Measurements from ENCODE around the gene MYPN. TPM values are rescaled to one million over a fixed set of nuclear protein-coding genes. Genes with fewer than 3 reads are reported as not detected.

Gene MYPN
- total RNA-seq, 4 donors from 2014 or later: 0.16 TPM; not detected in 3

DNA sequence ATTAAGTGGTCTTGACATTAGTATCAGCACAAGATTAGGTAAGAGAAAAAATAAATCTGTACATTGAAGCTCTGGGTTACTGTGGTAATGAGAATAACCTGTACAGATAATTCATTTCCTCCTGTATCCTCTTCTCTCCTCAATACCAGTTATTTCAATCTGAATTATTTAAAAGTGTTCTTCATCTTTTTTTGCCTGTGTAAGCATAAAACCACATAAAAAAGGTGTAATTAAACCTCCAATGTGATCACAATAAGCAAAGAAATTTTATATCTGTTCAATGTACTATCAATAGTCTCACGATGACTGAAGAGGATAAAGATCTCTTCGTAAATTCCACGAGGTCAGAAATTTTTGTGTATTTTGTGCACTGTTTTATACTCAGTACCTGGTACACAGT is 1.2 kb upstream of the MYPN start:
- Histone ChIP-seq H3K4me3 (no peak overlapping the region), H3K4me1 (no peaks in the 10 kb centered on the region), H3K9me3 (no peaks in the 10 kb centered on the region), H3K27ac (no peak overlapping the region), H3K36me3 (no peaks in the 10 kb centered on the region), H3K27me3 (no peaks in the 10 kb centered on the region)
- no peak for DNase-seq (ENCODE audit: low spot score in 2 of 2)
- TF ChIP-seq POLR2AphosphoS5 (IDR thresholded peaks at IDR 0.05): no peak
- no peak for TF ChIP-seq POLR2A (IDR thresholded peaks at IDR 0.05)
- TF ChIP-seq EP300 (IDR thresholded peaks at IDR 0.05): no peak
- no peak for TF ChIP-seq CTCF (IDR thresholded peaks at IDR 0.05)
- WGBS: 86% methylated on average over 3 of the region's 3 CpGs

DNA sequence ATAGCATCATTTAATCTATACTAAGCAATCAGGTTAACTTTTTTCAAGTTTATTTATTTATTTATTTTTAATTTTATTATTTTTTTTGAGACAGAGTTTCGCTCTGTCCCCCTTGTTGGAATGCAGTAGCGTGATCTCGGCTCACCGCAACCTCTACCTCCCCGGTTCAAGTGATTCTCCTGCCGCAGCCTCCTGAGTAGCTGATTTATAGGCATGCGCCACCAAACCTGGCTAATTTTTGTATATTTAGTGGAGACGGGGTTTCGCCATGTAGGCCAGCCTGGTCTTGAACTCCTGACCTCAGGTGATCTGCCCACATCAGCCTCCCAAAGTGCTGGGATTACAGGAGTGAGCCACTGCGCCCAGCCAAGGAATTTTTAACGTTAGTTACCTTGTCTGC is 635 bp upstream of the MYPN start:
- Histone ChIP-seq H3K36me3 (no peaks in the 10 kb centered on the region), H3K9me3 (no peaks in the 10 kb centered on the region), H3K27ac (no peak overlapping the region), H3K4me3 (no peak overlapping the region), H3K4me1 (no peaks in the 10 kb centered on the region), H3K27me3 (no peaks in the 10 kb centered on the region)
- TF ChIP-seq EP300 (IDR thresholded peaks at IDR 0.05) (no peak), POLR2AphosphoS5 (IDR thresholded peaks at IDR 0.05) (no peak), POLR2A (IDR thresholded peaks at IDR 0.05) (no peak), CTCF (IDR thresholded peaks at IDR 0.05) (no peak)
- no peak for DNase-seq (ENCODE audit: low spot score in 2 of 2)
- 95% methylated on average over 11 of the region's 11 CpGs for WGBS

DNA sequence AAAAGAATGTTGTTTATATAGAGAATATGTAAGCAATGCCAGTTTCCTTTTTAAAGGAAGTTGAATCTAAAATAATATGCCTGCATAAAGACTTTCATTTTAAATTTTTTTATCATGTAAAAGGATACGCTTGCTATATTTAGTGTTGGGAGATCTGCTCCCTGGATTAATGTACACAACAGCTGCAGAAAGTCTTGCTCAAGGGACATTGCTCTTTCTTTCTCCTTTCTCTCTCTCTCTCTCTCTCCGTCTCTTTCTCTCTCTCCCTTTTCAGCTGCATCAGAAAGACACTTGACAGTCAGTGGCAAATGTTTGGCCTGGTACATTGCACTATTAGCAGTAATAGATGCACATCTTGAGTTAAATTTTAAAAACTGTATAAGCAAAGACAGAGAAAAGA is 739 bp downstream of the MYPN start:
- Histone ChIP-seq H3K9me3 (no peaks in the 10 kb centered on the region), H3K27me3 (no peaks in the 10 kb centered on the region), H3K4me3 (no peak overlapping the region), H3K27ac (no peak overlapping the region), H3K4me1 (no peaks in the 10 kb centered on the region), H3K36me3 (no peaks in the 10 kb centered on the region)
- 50% methylated on average over 2 of the region's 2 CpGs for WGBS
- no peak for DNase-seq (ENCODE audit: low spot score in 2 of 2)
- no peak for TF ChIP-seq POLR2AphosphoS5 (IDR thresholded peaks at IDR 0.05)
- TF ChIP-seq EP300 (IDR thresholded peaks at IDR 0.05): no peak
- no peak for TF ChIP-seq CTCF (IDR thresholded peaks at IDR 0.05)
- no peak for TF ChIP-seq POLR2A (IDR thresholded peaks at IDR 0.05)

GRCh38 chr10:68111584-68111983 is 2.3 kb downstream of the MYPN start:
- no peak overlapping the region for H3K4me3 ChIP-seq
- no peaks in the 10 kb centered on the region for H3K27me3 ChIP-seq
- no peak for DNase-seq (ENCODE audit: low spot score in 2 of 2)
- TF ChIP-seq POLR2A (IDR thresholded peaks at IDR 0.05) (no peak), POLR2AphosphoS5 (IDR thresholded peaks at IDR 0.05) (no peak), CTCF (IDR thresholded peaks at IDR 0.05) (no peak), EP300 (IDR thresholded peaks at IDR 0.05) (no peak)
- no peak overlapping the region for H3K27ac ChIP-seq
- no peaks in the 10 kb centered on the region for H3K36me3 ChIP-seq
- WGBS: 80% methylated on average over 2 of the region's 2 CpGs
- H3K4me1 ChIP-seq: no peaks in the 10 kb centered on the region
- H3K9me3 ChIP-seq: no peaks in the 10 kb centered on the region

GRCh38 chr10:68112837-68113236 is 3.5 kb downstream of the MYPN start:
- DNase-seq (ENCODE audit: low spot score in 2 of 2): no peak
- TF ChIP-seq CTCF (IDR thresholded peaks at IDR 0.05) (no peak), POLR2A (IDR thresholded peaks at IDR 0.05) (no peak)
- Histone ChIP-seq H3K9me3 (no peaks in the 10 kb centered on the region), H3K27ac (no peak overlapping the region), H3K4me3 (no peak overlapping the region), H3K36me3 (no peaks in the 10 kb centered on the region), H3K27me3 (no peaks in the 10 kb centered on the region), H3K4me1 (no peaks in the 10 kb centered on the region)
- 95% methylated on average over 1 of the region's 1 CpG for WGBS

Data from suprapubic skin (tissue), 4 donors.